A673 (cell line): Measurements from ENCODE around the gene GAL3ST2.

ENCODE experiments used
- EZH2 ChIP-seq: fragments of 200-600 bp; sonication (generic); IDR thresholded peaks from 2 replicates; pipeline ENCODE4 v1.6.1; 2017; ENCODE audit warnings: borderline replicate concordance, low read depth, mild to moderate bottlenecking, mixed read lengths, antibody characterized with exemption, low read length; ENCODE audit not compliant: poor library complexity, severe bottlenecking
- TF ChIP-seq, protein P1 (sequence below): fragments of 300-800, 200-600 bp; sonication (generic); conservative IDR thresholded peaks from 2 replicates; pipeline ENCODE4 v1.5.1; 2017; ENCODE audit warnings: low read depth, mild to moderate bottlenecking, antibody characterized with exemption, low read length, moderate library complexity, mixed read lengths

- TF ChIP-seq, protein P1, sequence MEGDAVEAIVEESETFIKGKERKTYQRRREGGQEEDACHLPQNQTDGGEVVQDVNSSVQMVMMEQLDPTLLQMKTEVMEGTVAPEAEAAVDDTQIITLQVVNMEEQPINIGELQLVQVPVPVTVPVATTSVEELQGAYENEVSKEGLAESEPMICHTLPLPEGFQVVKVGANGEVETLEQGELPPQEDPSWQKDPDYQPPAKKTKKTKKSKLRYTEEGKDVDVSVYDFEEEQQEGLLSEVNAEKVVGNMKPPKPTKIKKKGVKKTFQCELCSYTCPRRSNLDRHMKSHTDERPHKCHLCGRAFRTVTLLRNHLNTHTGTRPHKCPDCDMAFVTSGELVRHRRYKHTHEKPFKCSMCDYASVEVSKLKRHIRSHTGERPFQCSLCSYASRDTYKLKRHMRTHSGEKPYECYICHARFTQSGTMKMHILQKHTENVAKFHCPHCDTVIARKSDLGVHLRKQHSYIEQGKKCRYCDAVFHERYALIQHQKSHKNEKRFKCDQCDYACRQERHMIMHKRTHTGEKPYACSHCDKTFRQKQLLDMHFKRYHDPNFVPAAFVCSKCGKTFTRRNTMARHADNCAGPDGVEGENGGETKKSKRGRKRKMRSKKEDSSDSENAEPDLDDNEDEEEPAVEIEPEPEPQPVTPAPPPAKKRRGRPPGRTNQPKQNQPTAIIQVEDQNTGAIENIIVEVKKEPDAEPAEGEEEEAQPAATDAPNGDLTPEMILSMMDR: no peak
- TF ChIP-seq EZH2: no peak
These were observed 4.5 kb upstream of the GAL3ST2 start for GRCh38 chr2:241772063-241772499.
